Hematopoietic multipotent progenitor cell treated with erythropoietin and hydrocortisone succinate and interleukin-3 and kit ligand, for 6 days (in vitro differentiated cells): ENCODE data around the gene CPOX.
"Not testable (repeated sequence)": the region's sequence is repeated elsewhere in the genome, so short reads cannot be mapped to it uniquely, and the experiment has no call there.

Source experiments
- DNase-seq: peaks from one replicate; pipeline ENCODE4 v3.0.0-alpha.2; 2015

CPOX gene

GRCh38 chr3:98593046-98593936, at the start of gene CPOX:
Gene CPOX, minus strand, starts transcription at chr3:98593611. Its CDS starts 107 bp downstream, at chr3:98593504.
- DNase-seq: peak; percentile 99

- not testable (repeated sequence) for DNase-seq
These were observed 49.4 kb upstream of the CPOX start for GRCh38 chr3:98642769-98643168.

GRCh38 chr3:98641756-98642155, 48.3 kb upstream of the CPOX start:
- DNase-seq: not testable (repeated sequence)

GRCh38 chr3:98638515-98638914, 45.1 kb upstream of the CPOX start:
- DNase-seq: not testable (repeated sequence)

GRCh38 chr3:98630416-98630815, 37.0 kb upstream of the CPOX start:
- DNase-seq: no peak

- DNase-seq: no peak
These were observed 34.9 kb upstream of the CPOX start for GRCh38 chr3:98628317-98628716.

- DNase-seq: no peak
These were observed 32.7 kb upstream of the CPOX start for GRCh38 chr3:98626151-98626550.

- DNase-seq: no peak
These were observed 30.3 kb upstream of the CPOX start for GRCh38 chr3:98623572-98624280.

- DNase-seq: no peak
These were observed 24.4 kb upstream of the CPOX start for GRCh38 chr3:98617841-98618240.

GRCh38 chr3:98613616-98614015, 20.2 kb upstream of the CPOX start:
- DNase-seq: no peak

GRCh38 chr3:98612996-98613517, 19.6 kb upstream of the CPOX start:
- no peak for DNase-seq

GRCh38 chr3:98612587-98612986, 19.2 kb upstream of the CPOX start:
- no peak for DNase-seq

- no peak for DNase-seq
These were observed 14.6 kb upstream of the CPOX start for GRCh38 chr3:98608029-98608428.

GRCh38 chr3:98603580-98603979, 10.2 kb upstream of the CPOX start:
- peak; percentile 65 for DNase-seq

- peak; percentile 87 for DNase-seq
These were observed 8.8 kb upstream of the CPOX start for GRCh38 chr3:98602078-98602678.

GRCh38 chr3:98601180-98601579, 7.8 kb upstream of the CPOX start:
- no peak for DNase-seq

GRCh38 chr3:98600412-98601095, 7.1 kb upstream of the CPOX start:
- DNase-seq: no peak

GRCh38 chr3:98599647-98600411, 6.4 kb upstream of the CPOX start:
- no peak for DNase-seq

GRCh38 chr3:98598492-98598891, 5.1 kb upstream of the CPOX start:
- DNase-seq: no peak

- peak; percentile 86 for DNase-seq
These were observed 3.4 kb upstream of the CPOX start for GRCh38 chr3:98596541-98597500.

GRCh38 chr3:98596087-98596486, 2.7 kb upstream of the CPOX start:
- no peak for DNase-seq
